ENCODE data around the gene BTBD9. TPM values are rescaled to one million over a fixed set of nuclear protein-coding genes. Genes with fewer than 3 reads are reported as not detected.

The BTBD9 gene
- total RNA-seq, 1 donor from 2014 or later, result 9.9 TPM

DNA sequence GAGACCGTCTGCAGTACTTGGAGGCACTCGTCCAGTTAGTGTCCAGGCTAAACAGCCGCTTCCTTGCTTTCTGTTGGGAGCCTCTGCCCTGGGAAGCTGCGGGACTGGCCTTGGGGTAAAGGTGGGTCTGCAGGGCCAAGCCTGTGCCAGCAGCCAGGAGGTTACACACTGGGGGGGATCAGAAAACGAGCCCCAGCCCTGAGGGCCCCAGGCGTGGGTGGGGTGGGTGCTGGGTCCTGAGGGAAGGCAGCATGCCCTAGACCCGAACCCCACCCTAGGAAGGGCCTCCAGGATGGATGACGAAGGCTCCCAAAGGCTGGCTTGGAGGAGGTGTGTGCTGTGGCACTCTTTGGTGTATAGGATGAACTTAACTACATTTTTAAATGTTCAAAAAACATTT is 485.0 kb downstream of the BTBD9 start:
- Histone ChIP-seq H3K27ac (no peak overlapping the region), H3K9me3 (no peaks in the 10 kb centered on the region), H3K4me1 (no peaks in the 10 kb centered on the region), H3K36me3 (peaks cover 9 to 22% of the 10 kb centered on the region in 2 donors), H3K4me3 (no peak overlapping the region), H3K27me3 (no peaks in the 10 kb centered on the region)
- intact Hi-C loops (cut with DNase I), result no loop called here
- DNase-seq (ENCODE audit: low spot score in 2 of 2), result no peak
- TF ChIP-seq, protein P1, sequence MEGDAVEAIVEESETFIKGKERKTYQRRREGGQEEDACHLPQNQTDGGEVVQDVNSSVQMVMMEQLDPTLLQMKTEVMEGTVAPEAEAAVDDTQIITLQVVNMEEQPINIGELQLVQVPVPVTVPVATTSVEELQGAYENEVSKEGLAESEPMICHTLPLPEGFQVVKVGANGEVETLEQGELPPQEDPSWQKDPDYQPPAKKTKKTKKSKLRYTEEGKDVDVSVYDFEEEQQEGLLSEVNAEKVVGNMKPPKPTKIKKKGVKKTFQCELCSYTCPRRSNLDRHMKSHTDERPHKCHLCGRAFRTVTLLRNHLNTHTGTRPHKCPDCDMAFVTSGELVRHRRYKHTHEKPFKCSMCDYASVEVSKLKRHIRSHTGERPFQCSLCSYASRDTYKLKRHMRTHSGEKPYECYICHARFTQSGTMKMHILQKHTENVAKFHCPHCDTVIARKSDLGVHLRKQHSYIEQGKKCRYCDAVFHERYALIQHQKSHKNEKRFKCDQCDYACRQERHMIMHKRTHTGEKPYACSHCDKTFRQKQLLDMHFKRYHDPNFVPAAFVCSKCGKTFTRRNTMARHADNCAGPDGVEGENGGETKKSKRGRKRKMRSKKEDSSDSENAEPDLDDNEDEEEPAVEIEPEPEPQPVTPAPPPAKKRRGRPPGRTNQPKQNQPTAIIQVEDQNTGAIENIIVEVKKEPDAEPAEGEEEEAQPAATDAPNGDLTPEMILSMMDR (IDR thresholded peaks at IDR 0.05), result no peak

DNA sequence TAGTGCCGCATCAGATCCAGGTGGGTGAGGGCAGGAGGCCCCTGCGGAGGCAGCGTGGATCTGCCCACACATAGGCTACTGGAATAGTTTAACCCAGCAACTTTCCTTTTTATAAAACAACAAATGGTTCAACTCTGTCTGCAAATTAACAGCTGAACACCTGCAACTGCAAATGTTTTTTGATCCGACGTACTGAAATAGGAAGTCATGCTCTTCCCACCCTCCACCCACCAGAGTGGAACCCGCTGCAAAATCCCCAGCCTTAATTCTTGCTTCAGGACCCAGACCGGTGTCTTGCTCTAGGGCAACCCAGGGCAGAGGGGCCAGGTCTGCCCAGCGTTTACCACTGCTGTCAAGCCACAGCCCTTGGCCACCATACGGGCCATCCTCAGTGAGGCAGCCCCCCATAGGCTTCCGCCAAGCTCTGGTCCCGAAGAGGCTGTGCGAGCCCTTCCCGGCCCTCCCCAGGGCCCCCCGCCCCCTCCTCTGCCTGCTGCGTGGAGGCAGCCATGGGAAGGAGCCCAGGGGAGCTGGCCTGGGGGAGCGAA is 485.9 kb downstream of the BTBD9 start:
- intact Hi-C loops (cut with DNase I), result no loop called here

DNA sequence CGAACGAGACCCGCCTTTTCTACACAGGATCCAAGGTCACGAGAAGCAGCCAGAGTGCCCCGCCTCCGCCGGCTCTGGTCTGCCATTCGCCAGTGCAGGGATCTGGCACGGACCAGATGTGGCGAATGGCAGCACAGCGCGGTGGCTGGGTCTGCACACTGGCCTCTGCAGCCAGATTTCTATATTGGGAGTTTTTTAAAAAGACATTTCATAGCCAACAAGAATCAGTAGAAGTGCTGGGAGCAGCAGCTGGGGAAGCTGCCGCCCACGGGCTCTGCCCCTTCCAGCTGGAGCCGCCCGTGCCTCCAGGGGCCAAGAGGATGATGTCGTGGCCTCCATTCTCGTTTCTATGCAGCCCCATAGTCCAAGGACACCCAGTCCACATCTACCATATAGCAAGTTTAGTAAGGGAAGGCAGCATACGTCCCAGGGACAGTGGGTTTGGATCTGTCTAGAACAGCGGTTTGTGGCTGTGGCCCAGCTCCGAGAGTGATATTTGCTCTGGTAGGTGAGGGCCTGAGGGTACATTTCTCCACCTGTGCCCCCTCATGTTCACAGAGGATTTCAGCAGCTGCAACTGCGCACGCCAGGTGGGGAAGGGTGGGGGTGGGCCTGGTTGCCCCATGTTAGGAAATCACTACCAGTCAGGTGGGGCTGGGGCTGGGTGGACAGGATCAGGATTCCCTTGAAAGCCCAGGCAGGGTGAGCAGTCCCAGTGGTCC is 486.5 kb downstream of the BTBD9 start:
- Histone ChIP-seq H3K4me3 (no peak overlapping the region), H3K9me3 (no peaks in the 10 kb centered on the region), H3K27me3 (no peaks in the 10 kb centered on the region), H3K4me1 (no peaks in the 10 kb centered on the region), H3K36me3 (peaks cover 9 to 22% of the 10 kb centered on the region in 2 donors), H3K27ac (no peak overlapping the region)
- intact Hi-C loops (cut with DNase I), result no loop called here
- TF ChIP-seq, protein P1 (IDR thresholded peaks at IDR 0.05), result no peak
- no peak for DNase-seq (ENCODE audit: low spot score in 2 of 2)

More for the DNA sequence above, 485.9 kb downstream of the BTBD9 start:
- DNase-seq (ENCODE audit: low spot score in 2 of 2), result no peak
- Histone ChIP-seq H3K27me3 (no peaks in the 10 kb centered on the region), H3K9me3 (no peaks in the 10 kb centered on the region), H3K4me1 (no peaks in the 10 kb centered on the region), H3K36me3 (peaks cover 9 to 22% of the 10 kb centered on the region in 2 donors), H3K27ac (no peak overlapping the region), H3K4me3 (no peak overlapping the region)
- TF ChIP-seq, protein P1 (IDR thresholded peaks at IDR 0.05), result no peak

DNA sequence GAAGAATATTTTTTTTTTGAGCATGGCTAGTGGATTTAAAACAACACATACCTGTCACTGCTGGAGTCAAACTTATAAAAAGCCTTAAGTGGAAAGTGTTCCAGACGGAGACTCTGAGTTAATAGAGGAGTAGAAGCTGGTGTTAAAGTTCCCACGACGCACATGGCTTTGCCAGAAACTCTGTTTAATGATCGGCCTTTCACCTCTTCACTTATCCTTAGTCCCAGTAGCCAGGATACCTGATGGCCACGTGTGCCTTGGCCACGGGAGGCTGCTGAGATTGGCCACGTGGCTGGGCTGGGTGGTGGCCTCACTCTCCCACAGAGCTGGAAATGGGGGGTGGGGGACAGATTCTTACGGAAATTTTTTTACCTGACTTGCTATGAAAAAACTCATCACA is 487.1 kb downstream of the BTBD9 start:
- no peak overlapping the region for H3K27ac ChIP-seq

DNA sequence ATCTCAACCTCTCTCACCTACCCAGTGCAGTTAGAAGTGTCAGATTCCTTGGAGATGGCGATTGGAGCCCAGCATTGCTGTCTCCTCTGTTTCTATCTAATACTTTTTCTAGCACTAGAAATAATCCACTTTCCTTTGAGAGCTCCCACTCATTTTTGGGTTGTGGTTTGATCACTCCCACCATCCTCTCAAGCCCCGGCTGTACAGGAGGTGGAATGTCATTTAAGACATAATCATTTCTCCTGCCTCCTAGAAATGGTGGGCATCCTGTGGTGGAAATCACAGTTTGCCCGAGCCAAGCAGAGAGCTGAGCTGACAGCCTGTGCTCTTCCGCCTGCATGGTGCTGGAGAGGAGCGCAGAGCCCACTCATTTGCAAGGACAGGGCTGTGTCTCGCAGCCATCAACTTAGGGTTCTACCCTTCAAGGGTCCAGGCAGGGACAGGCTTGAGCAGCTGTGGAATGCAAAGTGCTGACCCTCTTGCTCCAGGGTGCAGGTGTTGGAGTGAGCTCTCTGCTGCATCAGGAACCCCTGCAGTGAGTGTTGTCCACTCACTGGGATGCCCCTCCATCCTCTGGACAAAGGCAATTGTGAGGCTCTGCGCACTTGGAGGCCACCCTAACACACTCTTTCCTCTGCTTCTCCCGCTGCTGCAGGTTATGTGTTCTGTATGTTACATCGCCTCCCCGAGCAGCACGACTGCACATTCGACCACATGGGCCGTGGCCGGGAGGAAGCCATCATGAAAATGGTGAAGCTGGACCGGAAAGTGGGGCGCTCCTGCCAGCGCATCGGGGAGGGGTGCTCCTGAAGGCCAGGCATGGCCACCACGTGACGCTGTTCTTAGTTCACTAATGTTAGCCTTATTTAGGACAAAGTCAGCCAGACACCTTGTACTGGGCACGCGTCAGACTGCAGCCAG is 487.9 kb downstream of the BTBD9 start:
- Histone ChIP-seq H3K27me3 (no peaks in the 10 kb centered on the region), H3K4me3 (no peak overlapping the region), H3K9me3 (no peaks in the 10 kb centered on the region), H3K4me1 (no peaks in the 10 kb centered on the region), H3K27ac (no peak overlapping the region), H3K36me3 (peaks cover 9 to 22% of the 10 kb centered on the region in 2 donors)
- intact Hi-C loops (cut with DNase I), result no loop called here
- TF ChIP-seq, protein P1 (IDR thresholded peaks at IDR 0.05), result no peak
- no peak for DNase-seq (ENCODE audit: low spot score in 2 of 2)

More for the DNA sequence above, 487.1 kb downstream of the BTBD9 start:
- H3K27me3 ChIP-seq, result no peaks in the 10 kb centered on the region
- intact Hi-C loops (cut with DNase I), result no loop called here
- H3K9me3 ChIP-seq, result no peaks in the 10 kb centered on the region
- H3K36me3 ChIP-seq, result peaks cover 9 to 22% of the 10 kb centered on the region in 2 donors
- no peaks in the 10 kb centered on the region for H3K4me1 ChIP-seq
- no peak overlapping the region for H3K4me3 ChIP-seq
- DNase-seq (ENCODE audit: low spot score in 2 of 2), result no peak
- TF ChIP-seq, protein P1 (IDR thresholded peaks at IDR 0.05), result no peak

Measured in ascending aorta (tissue), 2 donors.